Activated T-cell treated with anti-CD3 and anti-CD28 coated beads, Interleukin-2, amount 50 U/mL, for 72 hours (primary cell): ENCODE data around the gene SWI5. TPM values are rescaled to one million over a fixed set of nuclear protein-coding genes. Genes with fewer than 3 reads are reported as not detected.
"Not testable (repeated sequence)": the region's sequence is repeated elsewhere in the genome, so short reads cannot be mapped to it uniquely, and the experiment has no call there.

Experiments
- ATAC-seq, 2 donors: fragments of 150-1000 bp; cut with Tn5 transposase; replicated peaks in 1 of 2; 2 replicates each; pipeline ENCODE4 v1.10.0; 2021; ENCODE audit warnings: moderate library complexity in 2 of 2, mild to moderate bottlenecking in 1 of 2
- DNase-seq, 2 donors: peaks; one replicate each; pipeline ENCODE4 v3.0.0; 2021 to 2022; ENCODE audit warnings: mixed read lengths in 1 of 2
- H3K27ac Mint-ChIP-seq: one replicate; pipeline ENCODE4 v1.8.0; 2022; ENCODE audit warnings: mild to moderate bottlenecking, moderate library complexity, mixed read lengths
- H3K27me3 Mint-ChIP-seq: one replicate; pipeline ENCODE4 v1.8.0; 2022; ENCODE audit warnings: low read depth, mixed read lengths
- H3K36me3 Mint-ChIP-seq, 2 donors: one replicate each; pipeline ENCODE4 v1.8.0; 2022; ENCODE audit warnings: mixed read lengths in 2 of 2, mild to moderate bottlenecking in 1 of 2; ENCODE audit not compliant: insufficient read depth in 2 of 2
- H3K4me1 Mint-ChIP-seq: one replicate; pipeline ENCODE4 v1.8.0; 2022; ENCODE audit warnings: low read depth, mixed read lengths
- H3K4me3 Mint-ChIP-seq, 2 donors: one replicate each; pipeline ENCODE4 v1.8.0; 2022; ENCODE audit warnings: mild to moderate bottlenecking in 2 of 2, mixed read lengths in 2 of 2, moderate library complexity in 2 of 2
- H3K9me3 Mint-ChIP-seq, 2 donors: one replicate each; pipeline ENCODE4 v1.8.0; 2022; ENCODE audit warnings: mixed read lengths in 2 of 2
- total RNA-seq, 2 donors: library from RNA; stranded (reverse); gene quantifications; one replicate each; pipeline ENCODE4 v1.2.3, GENCODE V29; 2022

SWI5 gene
- total RNA-seq, 2 donors from 2014 or later, result 20.1 to 25.4 TPM

DNA sequence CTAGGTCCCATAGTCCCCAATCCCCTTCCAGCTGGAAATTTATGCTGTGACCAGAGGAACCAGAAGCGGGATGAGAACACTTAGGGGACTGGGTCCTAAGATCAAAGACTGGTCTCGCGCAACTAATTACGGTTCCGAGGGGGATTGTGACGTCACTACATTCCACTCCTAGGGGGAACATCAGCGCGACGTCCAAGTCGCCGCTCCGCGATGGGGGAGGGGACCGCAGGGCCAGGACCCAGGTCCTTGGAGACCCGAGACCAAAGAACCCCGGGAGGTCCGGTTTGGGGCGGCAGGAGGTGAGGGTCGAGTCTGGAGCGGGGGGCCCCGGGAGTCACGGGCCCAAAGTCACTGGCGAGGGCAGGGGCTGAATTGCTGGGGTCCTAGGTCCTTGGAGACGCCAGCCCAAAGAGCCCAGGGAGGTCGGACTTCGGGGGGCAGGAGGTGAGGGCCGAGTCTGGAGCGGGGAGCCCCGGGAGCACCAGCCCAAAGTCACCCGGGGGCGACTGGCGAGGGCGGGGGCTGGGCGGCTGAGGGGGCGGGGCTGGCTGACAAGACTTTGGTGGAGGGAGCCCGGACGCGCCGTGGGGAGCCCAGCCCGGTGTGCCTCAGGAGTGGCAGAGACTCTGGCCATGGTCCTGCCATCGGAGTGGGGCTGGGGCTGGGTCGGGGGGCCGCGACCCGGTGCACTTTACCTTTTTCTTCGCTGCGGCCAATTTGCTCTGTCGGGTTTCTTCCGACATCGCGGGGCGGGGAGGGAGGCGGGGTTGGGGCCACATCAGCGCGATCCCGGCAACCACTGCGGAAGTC is 673 bp upstream of the SWI5 start, which contains the start of gene GOLGA2:
GOLGA2 (minus strand) TSS at position 810 of the 810 bp plus-strand sequence; CDS start at position 779, 31 bp downstream.
- ATAC-seq, result peak; percentile 73 to 75
- Mint-ChIP-seq H3K27me3 (no peaks in the 10 kb centered on the region), H3K4me3 (peak within 1 kb of the TSS; percentile 95), H3K36me3 (peaks cover 4% of the 10 kb centered on the region in 2 donors), H3K4me1 (peaks cover 45% of the 10 kb centered on the region), H3K9me3 (no peaks in the 10 kb centered on the region), H3K27ac (peak within 1 kb of the TSS; percentile 95)
- DNase-seq, result no peak

DNA sequence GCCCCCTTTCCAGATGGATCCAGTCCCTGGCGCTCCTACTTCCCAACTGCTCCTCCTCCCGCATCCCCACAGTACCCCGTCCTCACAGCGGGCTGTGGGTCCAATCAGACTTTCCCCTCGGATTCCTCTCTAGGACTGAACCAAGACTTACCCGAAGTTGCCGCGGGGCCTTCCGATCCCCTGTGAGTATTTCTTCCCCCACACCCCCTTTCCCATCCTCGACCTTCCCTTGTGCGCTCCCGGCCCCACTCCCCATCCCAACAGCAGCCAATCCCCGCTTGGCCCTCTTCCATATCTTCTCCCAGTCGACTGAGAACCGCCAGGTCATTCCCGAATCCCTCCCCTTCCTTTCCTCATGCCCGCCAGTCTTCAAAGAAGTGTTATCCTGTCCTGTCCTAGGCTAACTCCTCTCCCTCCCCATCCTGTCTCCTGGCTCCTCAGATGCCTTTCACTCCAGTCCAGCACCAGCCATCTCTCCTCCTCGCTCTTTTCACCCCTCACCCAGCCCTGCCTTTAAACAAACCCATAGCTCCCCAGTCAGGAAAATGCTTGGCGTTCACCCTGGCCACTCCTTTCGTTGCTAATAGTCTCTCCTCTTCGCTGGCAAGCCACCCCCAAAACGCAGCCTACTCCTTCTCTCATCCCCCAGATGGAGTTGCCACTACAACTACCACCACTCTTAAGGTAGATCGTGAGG is 646 bp downstream of the SWI5 start:
- Mint-ChIP-seq H3K4me1 (peaks cover 46% of the 10 kb centered on the region), H3K27me3 (no peaks in the 10 kb centered on the region), H3K4me3 (peak overlapping the region; percentile 95), H3K36me3 (peaks cover 4% of the 10 kb centered on the region in 2 donors), H3K9me3 (no peaks in the 10 kb centered on the region), H3K27ac (peak overlapping the region; percentile 95)
- DNase-seq (peak; percentile 11 to 12), ATAC-seq (no peak)

DNA sequence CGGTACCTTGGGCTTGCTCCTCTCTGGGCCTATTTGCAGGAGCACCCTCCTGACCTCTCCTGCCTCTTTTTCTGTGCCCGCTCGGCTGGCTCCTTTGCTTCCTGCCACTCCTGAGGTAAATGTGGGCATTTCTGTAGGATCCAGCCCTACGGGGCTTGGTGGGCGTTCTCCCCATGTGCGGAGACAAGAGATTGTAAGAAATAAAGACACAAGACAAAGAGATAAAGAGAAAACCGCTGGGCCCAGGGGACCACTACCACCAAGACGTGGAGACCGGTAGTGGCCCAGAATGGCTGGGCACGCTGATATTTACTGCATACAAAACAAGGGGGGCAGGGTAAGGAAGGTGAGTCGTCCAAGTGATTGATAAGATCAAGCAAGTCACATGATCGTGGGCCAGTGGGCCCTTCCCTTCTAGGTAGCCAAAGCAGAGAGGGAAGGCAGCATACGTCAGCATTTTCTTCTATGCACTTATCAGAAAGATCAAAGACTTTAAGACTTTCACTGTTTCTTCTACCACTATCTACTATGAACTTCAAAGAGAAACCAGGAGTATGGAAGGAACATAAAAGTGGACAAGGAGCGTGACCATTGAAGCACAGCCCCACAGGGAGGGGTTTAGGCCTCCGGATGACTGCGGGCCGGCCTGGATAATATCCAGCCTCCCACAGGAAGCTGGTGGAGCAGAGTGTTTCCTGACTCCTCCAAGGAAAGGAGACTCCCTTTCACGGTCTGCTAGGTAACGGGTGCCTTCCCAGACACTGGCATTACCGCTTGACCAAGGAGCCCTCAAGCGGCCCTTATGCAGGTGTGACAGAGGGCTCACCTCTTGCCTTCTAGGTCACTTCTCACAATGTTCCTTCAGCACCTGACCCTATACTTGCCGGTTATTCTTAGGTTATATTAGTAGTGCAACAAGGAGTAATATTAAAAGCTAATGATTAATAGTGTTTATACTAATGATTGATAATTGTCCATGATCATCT is 3.3 kb downstream of the SWI5 start:
- H3K27ac Mint-ChIP-seq, H3K27me3 Mint-ChIP-seq, ATAC-seq: not testable (repeated sequence)

DNA sequence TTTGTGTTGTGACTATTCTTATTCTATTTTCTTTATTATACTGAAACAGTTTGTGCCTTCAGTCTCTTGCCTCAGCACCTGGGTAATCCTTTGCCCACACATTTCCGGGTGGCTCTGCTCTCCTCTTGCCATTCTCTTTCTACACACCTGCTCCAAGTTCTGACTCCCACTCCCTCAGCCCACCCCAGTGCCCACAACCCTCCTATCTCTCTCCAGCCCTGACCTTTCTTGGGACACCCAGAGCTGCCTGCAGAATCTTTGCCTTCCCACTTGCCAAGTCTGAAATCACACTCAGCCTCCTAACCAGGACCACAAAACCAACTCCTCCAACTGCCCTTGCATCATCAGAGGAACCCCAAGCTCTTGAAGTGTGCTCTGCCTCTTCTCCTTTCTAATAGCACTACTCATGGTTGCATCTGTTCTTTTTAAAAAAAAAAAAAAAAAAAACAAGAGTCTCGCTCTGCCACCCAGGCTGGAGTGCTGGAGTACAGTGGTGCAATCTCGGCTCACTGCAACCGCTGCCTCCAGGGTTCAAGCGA is 4.1 kb downstream of the SWI5 start:
- ATAC-seq, result no peak
- Mint-ChIP-seq H3K9me3 (no peaks in the 10 kb centered on the region), H3K27ac (no peak overlapping the region), H3K4me3 (no peak overlapping the region), H3K4me1 (peaks cover 34% of the 10 kb centered on the region), H3K27me3 (no peaks in the 10 kb centered on the region), H3K36me3 (peaks cover 0 to 4% of the 10 kb centered on the region in 2 donors)
- no peak for DNase-seq

More for the DNA sequence above, 3.3 kb downstream of the SWI5 start:
- H3K36me3 Mint-ChIP-seq, DNase-seq, H3K9me3 Mint-ChIP-seq, H3K4me3 Mint-ChIP-seq: not testable (repeated sequence)
- peaks cover 40% of the 10 kb centered on the region for H3K4me1 Mint-ChIP-seq

DNA sequence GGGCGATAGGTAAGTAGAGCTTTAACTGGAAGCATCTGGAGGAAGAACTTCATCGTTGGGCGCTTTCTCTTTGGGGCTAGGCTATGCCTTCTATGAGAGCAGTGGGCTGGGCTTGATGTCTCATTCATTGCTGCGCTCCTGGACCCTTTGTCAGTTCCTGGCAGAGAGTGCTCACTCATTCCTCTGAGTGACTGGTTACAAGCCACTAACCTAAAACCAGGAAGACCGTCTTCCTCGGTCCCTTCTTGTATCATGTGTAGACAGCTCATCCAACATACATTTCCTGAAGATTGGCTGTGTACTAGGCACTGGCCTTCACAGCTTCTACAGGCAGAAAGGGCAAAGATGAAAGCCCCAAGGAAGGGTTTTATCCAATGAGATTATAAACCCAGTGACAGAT is 6.4 kb downstream of the SWI5 start:
- ATAC-seq (no peak), DNase-seq (no peak)
- H3K27me3 Mint-ChIP-seq, result no peaks in the 10 kb centered on the region
- no peaks in the 10 kb centered on the region for H3K36me3 Mint-ChIP-seq
- peaks cover 19% of the 10 kb centered on the region for H3K4me1 Mint-ChIP-seq
- H3K27ac Mint-ChIP-seq, result no peak overlapping the region
- no peak overlapping the region for H3K4me3 Mint-ChIP-seq
- no peaks in the 10 kb centered on the region for H3K9me3 Mint-ChIP-seq

DNA sequence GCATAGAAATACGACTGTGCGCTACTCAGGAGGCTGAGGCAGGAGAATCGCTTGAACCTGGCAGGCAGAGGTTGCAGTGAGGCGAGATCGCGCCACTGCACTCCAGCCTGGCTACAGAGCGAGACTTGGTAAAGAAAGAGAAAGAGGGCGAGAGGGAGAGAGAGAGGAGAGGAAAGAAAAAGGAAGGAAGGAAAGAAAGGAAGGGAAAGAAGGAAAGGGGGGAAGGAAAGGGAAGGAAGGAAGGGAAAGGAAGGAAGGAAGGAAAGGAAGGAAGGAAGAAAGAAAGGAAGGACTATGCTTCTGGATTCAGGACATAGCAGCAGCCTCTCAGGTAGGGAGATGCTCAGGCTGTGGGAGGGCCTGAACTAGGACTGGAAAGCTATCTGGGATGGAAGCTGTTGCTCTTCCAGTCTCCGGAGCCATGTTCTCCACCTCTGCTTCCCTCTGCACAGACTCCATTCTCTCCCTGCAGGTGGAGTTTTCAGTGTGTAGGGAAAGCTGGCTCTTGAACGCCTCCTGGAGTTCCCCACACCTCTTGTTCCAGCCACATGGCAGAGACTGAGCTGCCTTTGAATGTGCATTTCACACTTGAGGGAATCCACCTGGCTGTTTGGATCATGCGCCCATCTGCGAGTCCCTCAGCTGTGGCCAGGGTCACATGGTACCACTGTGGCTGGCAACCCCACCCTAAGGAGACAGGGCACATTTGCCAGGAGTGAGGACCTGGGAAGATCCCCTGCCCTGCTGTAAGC is 9.1 kb downstream of the SWI5 start:
- H3K4me1 Mint-ChIP-seq, result peaks cover 3% of the 10 kb centered on the region
- H3K9me3 Mint-ChIP-seq, result no peaks in the 10 kb centered on the region
- H3K36me3 Mint-ChIP-seq, result peaks cover 0 to 2% of the 10 kb centered on the region in 2 donors
- ATAC-seq (no peak), DNase-seq (no peak)
- no peaks in the 10 kb centered on the region for H3K27me3 Mint-ChIP-seq
- no peak overlapping the region for H3K4me3 Mint-ChIP-seq
- H3K27ac Mint-ChIP-seq, result no peak overlapping the region

DNA sequence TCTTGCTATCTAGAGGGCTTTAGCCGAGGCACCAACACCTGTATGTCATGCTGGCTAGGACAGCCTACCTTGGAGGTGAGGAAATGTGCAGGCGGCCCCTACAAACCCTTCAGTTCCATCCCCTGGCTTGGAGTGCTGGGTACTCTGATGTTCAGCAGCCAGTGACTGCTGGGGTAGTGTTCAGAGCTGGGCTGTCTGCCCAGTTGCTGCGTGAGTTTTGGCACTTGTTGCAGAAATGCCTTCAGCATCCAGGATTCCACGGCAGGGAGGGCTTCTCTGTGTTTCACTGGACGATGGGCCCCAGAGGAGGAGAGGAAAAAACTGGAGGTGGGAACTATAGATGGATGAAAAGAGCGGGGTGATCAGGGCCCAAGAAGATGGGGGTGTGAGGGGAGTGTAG is 10.4 kb downstream of the SWI5 start:
- no peaks in the 10 kb centered on the region for H3K27me3 Mint-ChIP-seq

DNA sequence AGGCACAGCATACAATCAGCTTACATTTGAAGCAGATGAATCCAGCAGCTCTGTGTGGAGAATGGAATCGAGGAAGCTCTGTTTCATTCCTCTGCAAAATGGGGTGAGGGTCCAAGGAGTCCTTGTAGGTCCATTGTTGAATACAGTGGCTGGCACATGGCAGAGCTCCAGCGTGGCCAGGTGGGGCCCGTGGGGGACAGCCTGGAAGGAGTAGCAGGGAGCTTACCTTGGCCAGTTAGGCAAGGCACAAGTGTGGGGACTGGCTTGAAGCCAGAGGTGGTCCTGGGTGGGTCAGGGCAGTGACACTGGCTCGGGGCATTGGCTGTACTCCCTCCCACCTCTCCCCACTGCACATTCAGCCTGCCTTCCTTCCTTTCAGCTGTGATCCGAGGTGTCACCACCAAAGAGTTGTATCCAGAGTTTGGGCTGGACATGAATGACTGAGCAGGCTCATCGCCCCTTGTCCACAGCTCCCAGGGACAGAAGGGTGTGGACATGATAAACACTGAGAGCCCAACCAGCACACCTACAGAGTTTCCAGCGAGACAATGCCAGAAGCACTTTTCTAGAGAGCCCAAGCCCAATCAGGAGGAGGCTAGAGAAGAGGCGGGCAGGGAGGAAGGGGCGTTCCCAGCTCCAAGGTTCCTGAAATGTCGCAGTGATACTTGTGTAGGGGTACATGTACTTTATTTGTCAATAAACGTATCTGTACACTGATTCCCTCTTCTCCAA is 12.4 kb downstream of the SWI5 start:
- H3K36me3 Mint-ChIP-seq, result peaks cover 0 to 2% of the 10 kb centered on the region in 2 donors
- ATAC-seq (no peak), DNase-seq (no peak)
- no peak overlapping the region for H3K4me3 Mint-ChIP-seq
- H3K9me3 Mint-ChIP-seq, result no peaks in the 10 kb centered on the region
- H3K27me3 Mint-ChIP-seq, result no peaks in the 10 kb centered on the region
- H3K27ac Mint-ChIP-seq, result no peak overlapping the region
- H3K4me1 Mint-ChIP-seq, result no peaks in the 10 kb centered on the region

More for the DNA sequence above, 10.4 kb downstream of the SWI5 start:
- Mint-ChIP-seq H3K9me3 (no peaks in the 10 kb centered on the region), H3K27ac (no peak overlapping the region), H3K4me1 (no peaks in the 10 kb centered on the region), H3K4me3 (no peak overlapping the region), H3K36me3 (peaks cover 0 to 2% of the 10 kb centered on the region in 2 donors)
- DNase-seq (no peak), ATAC-seq (no peak)

DNA sequence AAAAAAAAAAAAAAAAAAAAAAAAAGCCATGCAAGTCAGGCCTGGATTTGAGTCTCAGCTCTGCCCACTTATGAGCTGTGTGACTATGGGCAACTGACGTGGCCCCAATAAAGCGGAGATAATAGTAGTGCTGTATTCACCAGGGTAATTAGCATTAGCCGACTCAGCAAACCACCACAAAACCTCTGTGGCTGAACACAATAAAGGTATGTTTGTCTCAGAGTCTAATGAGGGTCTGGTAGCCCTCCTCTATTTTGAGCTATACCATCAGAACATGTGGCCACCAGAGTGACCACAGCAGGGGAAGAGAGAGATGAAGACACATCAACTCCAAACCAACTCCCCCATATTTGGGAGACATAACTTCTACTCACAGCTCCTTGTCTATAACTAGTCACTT is 15.9 kb downstream of the SWI5 start:
- H3K36me3 Mint-ChIP-seq, result peaks cover 0 to 2% of the 10 kb centered on the region in 2 donors
- H3K27me3 Mint-ChIP-seq, result no peaks in the 10 kb centered on the region
- no peak overlapping the region for H3K27ac Mint-ChIP-seq
- DNase-seq (no peak), ATAC-seq (no peak)
- H3K4me1 Mint-ChIP-seq, result no peaks in the 10 kb centered on the region
- H3K4me3 Mint-ChIP-seq, result no peak overlapping the region
- no peaks in the 10 kb centered on the region for H3K9me3 Mint-ChIP-seq

DNA sequence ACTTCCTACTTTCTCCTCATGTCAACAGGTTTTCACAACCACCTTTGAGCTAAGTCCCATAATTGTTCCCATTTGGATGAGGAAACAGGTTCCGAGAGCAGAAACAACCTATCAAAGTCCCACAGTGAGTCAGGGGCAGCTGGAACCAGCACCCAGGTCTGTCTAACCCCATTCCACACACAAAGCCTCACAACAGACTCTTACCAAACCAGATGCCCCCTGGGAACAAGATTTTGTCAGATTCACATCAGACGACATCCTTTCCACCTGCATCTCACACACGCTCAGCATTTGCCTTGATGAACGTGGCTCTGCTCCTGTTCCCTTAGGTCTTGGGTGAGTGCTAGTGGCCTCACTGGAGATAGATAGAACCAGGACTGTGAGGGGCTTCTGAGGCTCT is 17.0 kb downstream of the SWI5 start:
- DNase-seq (no peak), ATAC-seq (no peak)
- no peaks in the 10 kb centered on the region for H3K36me3 Mint-ChIP-seq
- H3K4me3 Mint-ChIP-seq, result no peak overlapping the region
- H3K27me3 Mint-ChIP-seq, result no peaks in the 10 kb centered on the region
- H3K27ac Mint-ChIP-seq, result no peak overlapping the region
- H3K9me3 Mint-ChIP-seq, result no peaks in the 10 kb centered on the region
- no peaks in the 10 kb centered on the region for H3K4me1 Mint-ChIP-seq

DNA sequence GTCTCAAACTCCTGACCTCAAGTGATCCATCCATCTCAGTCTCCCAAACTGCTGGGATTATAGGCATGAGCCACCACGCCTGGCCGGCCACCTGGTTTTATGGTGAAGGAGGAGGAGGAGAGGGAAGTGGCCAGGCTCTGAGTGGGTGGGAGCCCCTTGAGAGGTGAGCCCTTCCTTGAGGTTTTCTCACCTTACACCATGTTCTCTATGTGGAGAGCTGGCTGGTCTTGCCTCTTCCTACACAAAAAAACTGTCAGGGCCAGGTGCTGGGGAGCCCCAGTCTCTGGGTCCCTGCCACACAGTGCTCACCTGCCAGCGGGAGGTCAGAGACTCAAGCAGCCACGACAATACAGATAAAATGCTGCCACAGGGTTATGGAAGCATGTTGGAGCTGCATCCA is 18.1 kb downstream of the SWI5 start:
- Mint-ChIP-seq H3K9me3 (no peaks in the 10 kb centered on the region), H3K4me1 (no peaks in the 10 kb centered on the region), H3K4me3 (no peak overlapping the region), H3K27ac (no peak overlapping the region), H3K27me3 (no peaks in the 10 kb centered on the region), H3K36me3 (no peaks in the 10 kb centered on the region)
- DNase-seq, result no peak
- ATAC-seq, result no peak
